GM12892 (cell line): ENCODE measurements around the gene LMCD1.

Experiments
- DNase-seq: peaks from one replicate; pipeline ENCODE4 v3.0.0; 2011; ENCODE audit not compliant: insufficient read length
- FAIRE-seq: peaks from 2 replicates; lab custom pipeline; 2011; peaks lifted over from hg19 to GRCh38; lab: Jason Lieb, UNC
- POLR2A ChIP-seq: IDR thresholded peaks from 2 replicates; pipeline ENCODE4 v1.6.1; 2011; ENCODE audit warnings: low read depth, low read length, control low read depth
- POLR2AphosphoS5 ChIP-seq: IDR thresholded peaks from 2 replicates; pipeline ENCODE4 v1.6.1; 2011; ENCODE audit warnings: low read depth, low read length, control low read depth
- TAF1 ChIP-seq: IDR thresholded peaks from 2 replicates; pipeline ENCODE4 v1.6.1; 2011; ENCODE audit warnings: low read depth, mild to moderate bottlenecking, control low read depth, low read length, borderline replicate concordance

Gene LMCD1

DNA sequence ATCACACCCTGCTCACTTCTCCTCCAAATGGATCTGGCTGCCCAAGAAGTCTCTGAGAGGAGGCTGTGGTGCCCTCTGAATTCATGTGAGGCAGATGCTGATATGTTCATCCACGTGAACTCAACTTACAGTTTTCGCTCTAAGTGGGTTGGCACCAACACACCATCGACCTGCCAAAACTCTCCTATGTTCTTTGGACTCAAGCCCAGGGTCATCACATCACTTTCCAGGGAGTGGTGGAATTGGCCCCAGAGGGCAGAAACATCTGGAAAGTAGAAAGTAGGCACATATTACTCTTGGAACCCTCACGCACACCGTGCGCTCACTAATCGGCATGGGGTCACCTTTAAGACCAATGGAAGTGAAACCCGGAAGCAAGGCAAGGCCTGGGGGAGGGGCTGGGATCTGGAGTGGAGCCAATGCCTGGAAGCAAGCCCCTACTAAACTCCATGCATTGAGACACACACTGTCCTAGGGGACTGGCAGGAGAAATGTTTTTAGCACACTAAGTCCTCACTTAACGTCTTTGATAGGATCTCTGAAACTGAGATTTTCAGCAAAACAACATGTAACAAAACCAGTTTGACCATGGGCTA is 101.6 kb downstream of the LMCD1 start:
- TF ChIP-seq POLR2A = no peak
- no peak for TF ChIP-seq POLR2AphosphoS5
- no peak for TF ChIP-seq TAF1
- DNase-seq = no peak
- FAIRE-seq = no peak

DNA sequence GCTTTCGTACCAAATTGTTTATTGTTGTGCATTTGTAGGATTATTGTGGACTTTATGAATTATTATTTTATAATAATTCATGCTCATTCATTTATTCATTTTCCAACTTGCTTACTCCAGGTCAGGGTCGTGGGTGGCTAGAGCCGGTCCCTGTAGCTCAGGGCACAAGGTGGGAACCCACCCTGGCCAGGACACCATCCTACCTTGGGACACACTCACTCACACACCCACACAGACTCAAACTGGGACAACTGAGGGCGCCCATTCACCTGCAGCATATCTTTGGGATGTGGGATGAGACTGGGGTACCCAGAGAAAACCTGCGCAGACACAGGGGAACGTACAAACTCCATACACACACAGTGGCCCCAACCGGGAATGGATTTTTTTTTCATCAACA is 102.4 kb downstream of the LMCD1 start:
- no peak for FAIRE-seq
- DNase-seq = no peak
- TF ChIP-seq POLR2A (no peak), TAF1 (no peak), POLR2AphosphoS5 (no peak)

DNA sequence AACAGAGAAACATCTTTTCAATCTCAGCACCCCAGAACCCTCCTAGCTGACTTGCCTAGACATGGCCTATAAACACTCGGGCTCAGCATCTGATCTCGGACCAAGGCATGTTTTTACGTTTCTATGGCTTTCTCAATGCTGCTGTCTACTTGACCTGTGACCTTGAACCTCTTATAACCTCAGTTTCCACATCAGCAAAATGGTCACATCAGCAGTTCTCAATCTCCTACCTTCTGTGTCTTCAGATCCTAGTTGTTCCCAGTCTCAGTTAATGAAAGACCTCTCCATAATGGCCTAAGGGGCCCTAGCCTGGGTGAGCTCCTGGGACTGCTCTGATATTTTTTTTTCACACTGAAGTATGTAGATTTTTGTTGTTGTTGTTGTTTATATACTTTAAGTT is 103.4 kb downstream of the LMCD1 start:
- no peak for TF ChIP-seq POLR2A
- TF ChIP-seq TAF1 = no peak
- TF ChIP-seq POLR2AphosphoS5 = no peak
- DNase-seq (no peak), FAIRE-seq (no peak)

DNA sequence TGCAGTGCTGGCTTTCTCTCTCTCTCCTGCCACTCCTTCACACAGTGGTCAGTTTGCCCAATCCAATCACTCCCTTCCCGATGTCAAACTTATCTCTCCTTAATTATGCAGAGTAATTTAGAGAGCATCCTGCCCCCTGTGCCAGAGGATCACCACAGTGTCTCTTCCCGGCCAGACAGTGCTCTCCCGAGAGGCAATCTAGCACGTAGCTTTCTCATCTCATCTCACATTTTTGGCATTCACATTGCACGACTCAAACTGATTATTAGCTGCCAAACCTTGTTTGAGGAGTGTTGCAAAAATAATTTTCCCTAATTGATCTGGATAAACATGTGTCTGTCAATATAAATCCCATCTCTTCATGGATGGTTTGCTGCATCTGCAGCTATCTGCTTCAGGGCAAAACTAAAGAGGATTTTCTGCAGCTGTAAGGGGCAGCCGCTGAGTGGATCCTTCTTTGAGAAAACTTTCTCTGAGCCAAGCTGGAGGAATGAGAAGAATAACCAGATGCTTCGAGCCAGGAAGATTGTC is 105.1 kb downstream of the LMCD1 start:
- TF ChIP-seq POLR2AphosphoS5 (no peak), POLR2A (no peak), TAF1 (no peak)
- DNase-seq (no peak), FAIRE-seq (no peak)

DNA sequence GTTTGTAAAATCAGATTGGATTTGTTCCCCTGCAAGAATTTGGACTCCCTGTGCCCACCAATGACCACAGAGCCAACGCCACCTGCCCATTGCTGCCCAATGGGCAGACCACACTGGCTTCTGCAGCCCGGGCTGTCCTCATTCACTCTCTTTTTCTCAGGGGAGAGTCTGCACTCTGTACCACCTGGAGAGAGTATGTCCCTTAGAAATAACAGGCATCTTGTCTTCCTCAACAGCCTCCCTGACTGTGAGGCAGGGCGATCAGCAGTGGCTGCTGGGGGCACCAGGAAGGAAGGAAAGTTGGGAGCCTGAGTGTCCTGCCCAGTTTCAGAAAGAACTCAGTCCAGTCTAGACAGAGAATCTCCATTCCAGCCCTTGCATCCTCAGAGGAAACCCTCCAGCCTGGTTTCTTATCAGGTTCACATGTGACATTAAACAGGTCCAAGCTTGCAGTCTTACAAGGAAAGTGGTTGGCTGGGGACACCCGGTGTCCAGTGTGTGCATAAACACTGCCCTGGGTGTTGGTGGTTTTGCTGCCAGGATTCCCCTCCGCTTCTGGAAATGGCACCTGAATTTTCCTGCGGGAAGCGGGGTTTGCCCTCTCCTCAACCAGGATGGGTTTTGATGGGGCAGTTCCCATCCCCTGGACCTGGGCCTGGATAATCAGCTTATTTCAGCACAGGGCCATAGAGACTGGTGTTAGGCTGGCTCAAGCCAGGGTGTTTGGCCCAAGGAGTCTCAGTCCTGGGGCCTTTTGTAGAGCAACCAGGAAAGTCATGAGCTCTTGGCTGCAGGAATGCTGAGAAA is 105.8 kb downstream of the LMCD1 start:
- DNase-seq (no peak), FAIRE-seq (no peak)
- TF ChIP-seq POLR2A (no peak), POLR2AphosphoS5 (no peak), TAF1 (no peak)

DNA sequence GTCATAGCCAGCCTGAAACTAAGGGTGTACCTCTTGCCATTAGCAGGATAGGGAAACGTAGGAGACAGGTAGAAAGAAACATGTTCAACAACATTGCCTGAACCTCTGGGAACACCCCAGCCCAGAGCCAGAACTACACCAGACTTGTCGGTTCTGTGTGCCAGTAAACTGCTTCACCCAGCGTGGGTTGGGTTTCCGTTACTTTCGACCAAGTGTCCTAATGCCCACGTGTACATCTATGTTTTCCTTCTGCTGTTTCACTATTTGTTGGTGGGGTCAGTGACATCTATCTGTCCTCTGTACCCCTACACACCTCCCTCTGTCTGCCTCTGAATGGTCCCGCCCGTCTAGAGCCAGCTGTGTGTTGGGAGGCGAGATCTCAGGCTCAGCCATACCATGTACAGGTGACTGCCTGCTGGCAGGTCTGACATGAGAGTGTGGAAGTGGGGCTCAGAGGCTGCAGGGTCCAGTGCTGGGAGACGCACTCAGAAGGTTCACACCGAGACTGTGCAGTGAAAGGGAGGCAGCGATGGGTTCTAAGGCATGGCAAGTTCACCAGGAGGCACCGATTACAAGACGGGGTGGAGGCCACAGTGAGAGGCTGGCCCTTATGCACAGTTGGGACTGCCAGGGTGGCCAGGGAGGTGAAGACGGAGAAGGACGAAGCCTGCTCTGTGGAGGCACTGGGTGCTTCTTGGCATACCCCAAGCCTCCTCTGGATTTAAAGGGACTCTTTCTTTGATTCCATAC is 106.6 kb downstream of the LMCD1 start:
- TF ChIP-seq POLR2AphosphoS5 (no peak), POLR2A (no peak), TAF1 (no peak)
- FAIRE-seq (no peak), DNase-seq (no peak)

DNA sequence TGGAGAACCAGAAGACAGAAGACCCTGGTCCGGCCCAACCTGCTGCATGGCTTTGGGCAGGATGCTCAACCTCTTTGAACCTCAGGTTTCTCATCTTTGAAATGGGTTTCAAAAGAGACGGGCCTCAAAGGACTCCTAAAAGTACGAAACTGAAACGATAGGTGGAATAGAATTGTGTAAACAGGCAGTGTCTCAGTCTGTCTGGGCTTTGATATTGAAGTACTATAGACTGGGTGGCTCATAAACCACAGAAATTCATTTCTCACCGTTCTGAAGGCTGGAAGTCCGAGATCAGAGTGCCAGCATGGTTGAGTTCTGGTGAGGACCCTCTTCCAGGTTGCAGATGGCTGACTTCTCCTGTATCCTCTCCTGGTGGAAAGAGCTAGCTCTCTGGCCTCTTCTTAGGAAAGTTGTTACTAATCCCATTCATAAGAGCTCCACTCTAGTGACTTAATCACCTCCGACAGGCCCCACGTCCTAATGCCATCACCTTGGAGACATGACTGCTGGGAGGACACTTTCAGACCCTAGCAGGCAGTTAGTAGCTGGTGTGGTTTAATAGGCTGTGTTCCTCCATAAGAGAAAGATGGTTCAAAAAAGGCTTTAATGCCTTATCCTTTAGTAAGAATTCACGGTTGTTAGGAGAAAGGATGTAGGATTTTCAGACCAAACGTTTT is 107.3 kb downstream of the LMCD1 start:
- TF ChIP-seq TAF1 (no peak), POLR2AphosphoS5 (no peak), POLR2A (no peak)
- no peak for FAIRE-seq
- DNase-seq = no peak

DNA sequence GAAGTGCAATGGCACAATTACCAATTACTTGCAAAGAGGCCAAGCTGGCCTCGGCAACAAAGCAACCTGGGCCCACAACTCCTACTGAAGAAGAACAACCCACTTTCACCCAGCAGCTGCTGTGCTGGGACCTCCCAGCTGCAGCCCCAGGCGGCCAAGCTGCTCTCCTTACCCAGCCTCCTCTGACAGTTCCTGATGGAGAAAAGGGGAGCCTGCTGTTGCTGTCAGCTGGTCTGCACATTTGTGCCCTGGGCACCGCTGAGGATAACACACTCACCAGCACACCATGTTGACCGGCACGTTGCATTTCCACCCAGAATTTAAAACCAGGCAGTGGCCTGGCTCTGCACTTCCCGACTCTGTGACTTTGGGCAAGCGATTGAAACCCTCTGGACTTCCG is 109.3 kb downstream of the LMCD1 start:
- FAIRE-seq (no peak), DNase-seq (no peak)
- TF ChIP-seq POLR2A (no peak), TAF1 (no peak), POLR2AphosphoS5 (no peak)

DNA sequence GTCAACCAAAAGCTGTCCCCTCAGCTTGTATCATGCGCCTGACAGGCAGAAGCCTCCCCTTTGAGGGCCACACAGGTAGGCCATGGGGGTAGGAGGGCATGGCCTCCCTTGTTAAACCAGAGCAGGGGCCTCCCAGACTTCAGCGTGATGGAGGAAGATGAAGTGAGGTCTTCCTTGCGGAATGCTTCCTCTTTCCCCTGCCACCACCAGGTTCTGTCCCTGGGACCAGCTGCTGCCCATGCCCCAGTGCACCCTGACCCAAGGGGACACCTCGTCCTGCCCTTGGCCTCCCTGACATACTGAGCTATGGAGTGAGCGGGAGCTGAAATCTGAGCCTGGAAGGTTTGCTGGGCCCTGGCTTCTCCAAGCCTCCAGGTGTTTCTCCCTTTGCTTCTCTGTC is 116.3 kb downstream of the LMCD1 start:
- TF ChIP-seq POLR2AphosphoS5 = no peak
- TF ChIP-seq POLR2A = no peak
- no peak for TF ChIP-seq TAF1
- no peak for FAIRE-seq
- DNase-seq = no peak

DNA sequence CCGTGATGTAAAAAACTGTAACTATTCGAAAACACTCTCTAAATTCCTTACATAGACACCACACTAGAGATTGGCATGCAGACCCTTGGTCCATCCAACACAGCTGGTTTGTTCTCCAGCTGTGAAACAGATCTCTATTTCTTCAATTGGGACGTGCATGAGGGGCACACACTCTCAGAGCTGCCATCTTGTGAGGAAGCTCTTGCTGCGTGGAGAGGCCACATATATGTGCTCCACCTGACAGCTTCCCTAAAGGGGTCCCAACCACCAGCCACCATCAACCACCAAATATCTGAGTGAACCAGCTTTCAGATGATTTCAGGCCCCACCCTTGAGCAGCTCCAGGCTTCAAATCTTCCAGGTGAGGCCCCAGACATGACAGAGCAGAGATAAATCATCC is 117.3 kb downstream of the LMCD1 start:
- FAIRE-seq (no peak), DNase-seq (no peak)
- TF ChIP-seq POLR2A = no peak
- no peak for TF ChIP-seq POLR2AphosphoS5
- TF ChIP-seq TAF1 = no peak

DNA sequence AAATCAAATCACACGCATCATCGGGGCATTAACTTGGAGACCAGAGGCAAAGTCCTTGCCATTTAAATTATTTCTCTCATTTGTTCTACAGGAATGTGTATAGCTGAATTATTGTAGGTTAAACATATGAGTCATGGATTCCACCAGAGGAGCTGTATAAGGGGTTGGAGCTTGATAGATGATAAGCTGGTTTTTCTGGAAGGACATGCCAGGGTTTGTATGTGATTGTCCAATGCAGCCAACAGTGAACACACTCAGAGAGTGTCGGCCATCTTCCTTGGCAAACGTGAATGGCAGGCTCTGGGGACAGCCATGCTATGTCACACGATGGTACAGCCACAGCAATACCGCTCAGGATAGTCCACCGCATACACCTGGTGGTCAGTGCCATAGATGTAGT is 117.9 kb downstream of the LMCD1 start:
- FAIRE-seq (no peak), DNase-seq (no peak)
- TF ChIP-seq POLR2AphosphoS5 (no peak), TAF1 (no peak), POLR2A (no peak)
